HG02885 (cell line): ENCODE data around the gene GFAP.

ENCODE experiments used
- ATAC-seq: cut with Tn5 transposase; IDR thresholded peaks from one replicate; pipeline ENCODE4 v1.9.1; 2021; ENCODE audit warnings: mild to moderate bottlenecking; ENCODE audit not compliant: unreplicated experiment, poor library complexity

The GFAP gene

DNA sequence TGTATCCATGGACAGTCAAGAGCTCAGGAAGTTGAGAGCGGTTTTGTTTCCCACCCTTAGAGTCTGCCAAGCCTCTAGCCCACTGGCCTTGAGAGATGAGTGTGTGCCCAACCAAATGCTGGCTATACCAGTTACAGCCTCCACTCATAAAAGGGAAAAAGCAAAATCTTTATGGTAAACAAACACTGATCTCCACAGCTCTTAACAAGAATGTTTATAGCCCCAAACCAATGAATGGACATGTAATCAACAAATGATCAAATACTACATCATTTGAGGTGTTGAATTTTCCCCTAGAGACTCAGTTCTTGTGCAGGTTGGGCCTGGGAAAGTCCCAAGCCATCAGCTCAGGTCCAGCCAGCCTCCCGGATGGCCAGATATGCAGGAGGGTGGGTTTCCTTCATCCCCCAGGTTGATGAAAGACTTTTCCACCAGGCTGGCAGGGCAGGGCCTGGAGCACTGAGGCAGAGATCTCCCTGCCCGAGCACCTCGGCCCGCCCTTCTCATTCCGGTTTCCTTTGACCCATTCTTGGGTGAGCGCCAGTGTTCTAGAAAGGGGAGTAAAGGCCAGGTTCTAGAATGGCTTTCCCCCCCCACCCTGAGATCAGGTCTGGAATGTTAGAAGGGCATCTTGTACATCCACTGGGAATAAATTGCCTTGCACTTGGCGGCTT, 12.2 kb downstream of the GFAP start:
- ATAC-seq = no peak

GRCh38 chr17:44902135-44902760, 13.1 kb downstream of the GFAP start:
- no peak for ATAC-seq

DNA sequence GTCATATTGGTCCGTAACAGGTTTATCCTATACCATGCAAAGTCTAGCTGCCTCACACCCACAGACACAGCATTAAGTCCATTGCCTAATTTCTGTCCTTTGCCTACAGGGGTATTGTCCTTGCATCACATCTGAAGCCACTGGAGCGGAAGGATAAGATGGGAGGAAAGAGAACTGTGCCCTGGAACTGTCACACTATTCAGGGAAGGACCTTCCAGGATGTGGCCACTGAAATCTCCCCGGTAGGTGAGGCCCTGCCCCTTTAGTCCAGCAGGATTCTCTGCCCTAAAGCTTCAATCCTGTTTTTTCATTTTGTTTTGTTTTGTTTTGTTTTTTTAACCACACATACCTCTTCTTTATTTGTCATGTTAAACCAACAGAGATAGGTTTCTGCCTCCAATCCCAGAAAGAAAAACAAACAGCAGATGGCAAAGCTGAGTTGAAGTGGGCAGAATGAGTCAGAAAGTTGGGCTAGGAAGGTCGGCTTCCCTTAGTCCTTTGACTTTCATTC, 13.8 kb downstream of the GFAP start:
- no peak for ATAC-seq

- ATAC-seq = no peak
Observed at GRCh38 chr17:44900894-44901293, 14.4 kb downstream of the GFAP start.

GRCh38 chr17:44899074-44899782, 16.1 kb downstream of the GFAP start, which contains the start of gene EFTUD2:
Gene EFTUD2 (minus strand): TSS chr17:44899445. CDS start chr17:44894521, 4,924 bp downstream.
- ATAC-seq = peak; percentile 81

DNA sequence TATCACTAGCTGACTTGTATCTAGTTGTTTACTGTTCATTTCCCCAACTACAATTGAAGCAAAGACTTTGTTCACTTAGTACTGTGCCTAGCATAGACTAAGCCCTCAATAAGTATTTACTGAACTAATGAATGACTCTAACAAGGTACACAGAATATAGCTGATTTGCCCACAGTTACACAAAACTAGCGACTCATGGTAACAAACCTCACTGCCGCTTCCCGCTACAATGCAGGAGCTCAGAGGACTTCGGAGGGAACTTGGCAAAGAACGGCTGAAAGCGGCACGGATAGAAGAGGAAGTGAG, 16.6 kb downstream of the GFAP start:
- ATAC-seq = no peak

- ATAC-seq = no peak
Observed at GRCh38 chr17:44894642-44895041, 20.7 kb downstream of the GFAP start.

DNA sequence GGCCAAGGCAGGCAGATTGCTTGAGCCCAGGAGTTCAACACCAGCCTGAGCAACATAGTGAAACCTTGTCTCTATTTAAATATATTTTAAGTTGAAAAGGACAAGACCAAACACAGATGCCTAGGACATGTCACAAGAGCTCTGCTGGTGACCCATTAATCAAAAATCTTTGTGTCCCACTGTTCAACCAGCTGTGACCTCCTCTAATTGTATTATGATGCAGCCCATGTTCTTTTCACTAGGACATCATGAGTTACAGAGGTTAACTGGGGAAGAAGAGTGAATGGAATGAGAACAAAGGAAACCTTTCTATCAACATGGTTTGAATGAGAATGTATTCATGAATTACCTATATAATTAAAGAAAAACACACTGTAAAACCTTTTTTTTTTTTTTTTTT, 23.1 kb downstream of the GFAP start:
- ATAC-seq = no peak

GRCh38 chr17:44889003-44889402, 26.3 kb downstream of the GFAP start:
- ATAC-seq = no peak

DNA sequence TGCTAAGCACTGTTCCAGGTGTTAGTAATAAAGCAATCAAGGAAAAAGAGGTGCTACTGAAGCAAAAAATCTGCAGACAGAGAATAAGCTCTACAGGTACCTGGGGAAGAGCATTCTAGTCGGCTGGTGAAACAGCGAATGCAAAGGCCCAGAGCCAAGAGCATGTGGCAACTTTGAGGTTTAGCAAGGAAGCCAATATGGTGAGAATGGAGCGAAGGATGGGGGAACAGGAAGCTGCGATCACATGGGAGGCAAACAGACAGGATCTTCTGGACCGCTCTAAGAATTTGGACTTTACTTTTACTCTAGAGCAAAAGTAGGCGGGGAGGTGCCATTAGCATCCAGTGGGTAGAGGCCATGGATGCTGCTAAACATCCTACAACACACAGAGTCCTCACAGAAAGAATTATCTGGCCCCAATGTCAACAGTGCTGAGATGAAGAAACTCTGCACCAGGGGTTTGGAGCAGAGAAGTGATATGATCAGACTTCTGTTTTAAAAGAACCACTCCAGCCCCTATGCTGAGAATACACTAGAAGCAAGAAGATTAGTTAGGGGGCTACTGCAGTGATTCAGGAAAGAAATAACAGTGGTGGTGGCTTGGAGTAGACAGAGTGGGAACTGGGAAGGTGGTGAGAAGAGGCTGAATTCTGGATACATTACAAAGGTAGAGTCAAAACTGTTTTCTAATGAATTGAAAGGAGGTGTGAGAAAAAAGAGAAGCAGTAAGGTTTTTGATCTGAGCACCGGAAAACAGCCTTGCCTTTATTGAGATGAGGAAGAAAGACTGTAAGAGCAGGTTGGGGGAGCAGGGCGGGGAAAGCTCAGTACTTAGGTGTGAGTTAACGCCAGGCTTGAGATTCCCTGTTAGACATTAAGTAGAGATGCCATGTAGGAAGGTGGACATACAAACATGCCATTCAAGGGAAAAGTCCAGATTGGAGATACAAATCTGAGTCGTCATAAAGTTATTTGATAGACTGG, 27.0 kb downstream of the GFAP start:
- ATAC-seq = no peak

- ATAC-seq = no peak
Observed at GRCh38 chr17:44887016-44887415, 28.3 kb downstream of the GFAP start.

DNA sequence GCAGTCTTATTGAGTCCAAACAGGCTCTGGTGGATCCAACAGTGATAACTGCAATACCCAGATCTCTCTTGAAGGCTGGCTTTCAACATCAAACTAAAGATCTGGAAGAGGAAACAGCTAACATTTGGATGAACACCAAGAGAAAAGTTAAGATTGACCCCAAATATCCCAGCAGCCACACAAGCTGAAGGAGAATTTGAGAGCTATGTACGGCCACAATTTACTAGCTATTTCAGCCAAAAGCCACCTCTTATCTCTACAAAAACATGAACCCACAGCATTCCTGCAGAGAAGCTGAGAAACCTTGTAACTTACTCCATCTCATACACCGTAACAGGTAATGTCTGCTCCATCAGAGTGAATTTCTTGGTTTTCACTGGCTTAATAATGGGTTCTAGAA, 30.4 kb downstream of the GFAP start:
- ATAC-seq = no peak

- no peak for ATAC-seq
Observed at GRCh38 chr17:44881145-44881544, 34.2 kb downstream of the GFAP start.

DNA sequence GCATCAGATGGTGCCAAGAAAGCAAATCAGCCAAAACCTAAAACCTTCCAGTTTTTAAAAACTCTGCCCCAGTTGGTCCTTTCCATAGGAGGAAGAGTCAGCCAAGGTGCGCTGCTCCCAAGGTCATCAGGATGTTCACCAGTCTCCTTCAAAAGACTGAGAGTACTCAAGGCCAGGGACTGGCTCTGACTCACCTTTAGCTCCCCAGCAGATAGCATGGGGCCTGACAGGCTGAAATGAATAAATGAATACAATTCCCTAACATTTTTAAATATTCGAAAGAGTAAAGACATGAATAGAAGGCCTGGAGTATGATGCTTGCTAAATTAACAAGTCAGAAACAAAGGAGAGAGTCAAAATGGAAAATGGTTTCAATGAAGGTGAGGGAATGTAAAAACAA, 35.2 kb downstream of the GFAP start:
- ATAC-seq = no peak

- ATAC-seq = no peak
Observed at GRCh38 chr17:44879376-44879775, 35.9 kb downstream of the GFAP start.

DNA sequence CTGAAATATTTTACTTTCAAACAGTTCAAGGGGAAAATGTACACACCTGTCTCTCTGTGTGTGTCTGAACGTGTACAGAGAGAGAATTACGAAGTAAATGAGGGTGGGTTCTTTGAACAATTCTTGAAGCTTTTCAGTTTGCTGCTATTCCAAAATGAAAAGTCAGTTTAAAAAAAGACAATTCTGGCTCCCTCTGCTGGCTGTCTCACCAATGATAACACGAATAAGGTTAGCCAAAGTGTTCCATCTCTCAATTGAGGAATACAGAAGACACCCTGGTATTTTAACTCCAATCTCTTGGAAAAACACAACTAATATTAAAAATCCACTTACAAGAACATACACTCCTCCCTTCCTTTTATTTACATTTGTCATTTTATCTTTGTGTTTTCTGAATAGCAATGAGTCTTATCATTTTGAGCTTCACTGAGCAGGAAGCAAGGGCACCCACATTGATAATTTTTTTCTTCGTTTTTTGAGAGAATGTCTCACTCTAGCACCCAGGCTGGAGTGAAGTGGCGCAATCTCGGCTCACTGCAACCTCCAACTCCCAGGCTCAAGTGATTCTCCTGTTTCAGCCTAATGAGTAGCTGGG, 36.6 kb downstream of the GFAP start:
- no peak for ATAC-seq

DNA sequence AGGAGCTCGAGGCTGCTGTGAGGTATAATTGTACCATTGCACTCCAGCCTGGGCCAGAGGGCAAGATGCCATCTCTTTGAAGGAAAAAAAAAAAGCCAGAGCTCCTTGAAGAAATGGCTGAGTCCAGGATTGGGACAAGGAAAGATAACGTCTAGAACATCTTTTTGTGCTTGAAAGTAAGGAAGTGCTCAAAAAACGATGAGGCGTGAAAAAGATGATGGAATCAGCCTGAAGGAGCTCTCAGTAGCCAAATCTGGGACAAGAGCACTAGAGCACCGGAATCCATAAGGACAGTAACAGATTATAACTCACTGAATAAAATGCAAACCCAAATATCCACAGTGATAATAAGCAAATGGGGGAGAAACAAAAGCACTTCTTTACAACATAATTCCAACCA, 38.2 kb downstream of the GFAP start:
- ATAC-seq = no peak

DNA sequence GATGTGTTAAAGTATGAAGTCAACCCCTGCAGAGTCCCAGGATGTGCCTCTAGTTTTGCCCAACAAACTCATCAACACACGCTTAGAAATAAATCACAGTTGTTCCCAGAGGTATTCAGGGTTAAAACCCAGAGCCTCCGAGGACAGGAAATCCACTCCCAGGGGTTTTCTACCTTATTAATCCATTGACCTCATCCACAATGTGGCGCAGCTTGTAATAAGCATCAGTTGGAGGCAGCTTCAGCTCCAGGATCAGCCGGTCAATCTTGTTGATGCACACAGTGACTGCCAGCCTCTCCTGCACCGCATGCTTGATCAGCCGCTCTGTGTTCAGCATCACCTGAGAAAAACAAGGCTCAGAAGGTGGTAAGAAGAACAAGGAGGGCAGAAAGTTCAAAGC, 39.5 kb downstream of the GFAP start:
- ATAC-seq = no peak

DNA sequence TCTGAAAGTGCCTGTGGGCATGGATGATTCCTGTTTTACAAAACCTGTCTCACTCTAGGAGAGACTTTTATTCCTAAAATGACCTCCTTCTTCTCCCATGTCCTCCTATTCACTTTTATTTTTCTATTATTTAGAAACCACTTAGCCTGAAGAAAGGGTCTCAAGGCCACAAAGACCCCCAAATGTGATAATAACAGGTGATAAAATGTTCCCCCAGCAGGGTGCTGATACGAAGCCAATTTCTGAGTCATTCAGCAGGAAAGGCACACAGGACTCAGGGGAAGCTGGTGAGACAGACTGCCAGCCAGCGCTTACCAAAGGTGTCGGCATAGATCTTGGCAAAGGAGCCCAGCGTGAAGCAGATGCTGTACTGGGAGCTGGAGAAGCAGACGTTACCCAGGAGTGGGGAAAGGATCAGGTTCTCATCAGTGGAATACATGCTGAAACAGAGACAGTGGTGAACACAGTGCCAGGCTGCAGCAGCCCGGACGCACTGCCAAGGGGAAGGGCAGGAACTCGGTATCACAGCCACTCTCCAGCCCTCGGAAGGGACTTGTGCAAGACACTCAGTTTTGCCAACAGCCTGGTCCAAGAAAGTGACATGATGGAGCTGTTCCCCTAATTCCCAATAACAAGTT, 43.0 kb downstream of the GFAP start:
- no peak for ATAC-seq

- no peak for ATAC-seq
Observed at GRCh38 chr17:44871556-44871955, 43.7 kb downstream of the GFAP start.
